Hippocampal formation (tissue), 2 donors: ENCODE results near the gene GFOD1.
"Not testable (repeated sequence)": the region's sequence is repeated elsewhere in the genome, so short reads cannot be mapped to it uniquely, and the experiment has no call there.

Source experiments
- DNase-seq, 2 donors: peaks; one replicate each; lab custom pipeline; 2025; lab: John Stamatoyannopoulos, UW

The GFOD1 gene

GRCh38 chr6:13441778-13442177, 45.6 kb downstream of the GFOD1 start:
- no peak for DNase-seq

GRCh38 chr6:13439644-13440043, 47.8 kb downstream of the GFOD1 start:
- DNase-seq, result no peak

- no peak for DNase-seq
These were observed 49.3 kb downstream of the GFOD1 start for GRCh38 chr6:13438126-13438525.

GRCh38 chr6:13437218-13437996, 50.0 kb downstream of the GFOD1 start:
- no peak for DNase-seq

- DNase-seq, result no peak
These were observed 50.8 kb downstream of the GFOD1 start for GRCh38 chr6:13436399-13437217.

GRCh38 chr6:13435477-13436246, 51.7 kb downstream of the GFOD1 start:
- DNase-seq, result no peak

- no peak for DNase-seq
These were observed 52.6 kb downstream of the GFOD1 start for GRCh38 chr6:13434777-13435176.

- DNase-seq, result not testable (repeated sequence)
These were observed 53.1 kb downstream of the GFOD1 start for GRCh38 chr6:13434135-13434775.

- no peak for DNase-seq
These were observed 53.7 kb downstream of the GFOD1 start for GRCh38 chr6:13433709-13434121.

- DNase-seq, result no peak
These were observed 54.7 kb downstream of the GFOD1 start for GRCh38 chr6:13432526-13433184.

GRCh38 chr6:13431861-13432465, 55.4 kb downstream of the GFOD1 start:
- no peak for DNase-seq

- DNase-seq, result no peak
These were observed 56.2 kb downstream of the GFOD1 start for GRCh38 chr6:13431059-13431656.

GRCh38 chr6:13429406-13429753, 58.0 kb downstream of the GFOD1 start:
- no peak for DNase-seq

- no peak for DNase-seq
These were observed 58.6 kb downstream of the GFOD1 start for GRCh38 chr6:13428583-13429405.

GRCh38 chr6:13427801-13428582, 59.4 kb downstream of the GFOD1 start:
- no peak for DNase-seq

- no peak for DNase-seq
These were observed 60.1 kb downstream of the GFOD1 start for GRCh38 chr6:13427316-13427715.

GRCh38 chr6:13425943-13426931, 61.2 kb downstream of the GFOD1 start:
- DNase-seq, result peak in 1 of 2 donors; percentile 40
